ENCODE data around the gene SLC49A4. TPM values are rescaled to one million over a fixed set of nuclear protein-coding genes. Genes with fewer than 3 reads are reported as not detected.

The SLC49A4 gene
- total RNA-seq, 1 experiment from 2014 or later, result 10.2 TPM

GRCh38 chr3:122923611-122924010 is 128.7 kb downstream of the SLC49A4 start:
- TF ChIP-seq KAT7 (CRISPR knock-in tag; IDR thresholded peaks at IDR 0.05; ENCODE audit: borderline replicate concordance), result no peak
- no peak for TF ChIP-seq GTF2I (CRISPR knock-in tag; conservative IDR thresholded peaks at IDR 0.05)
- no peak for TF ChIP-seq RORB (CRISPR knock-in tag; IDR thresholded peaks at IDR 0.05)
- TF ChIP-seq TEAD4 (CRISPR knock-in tag; IDR thresholded peaks at IDR 0.05), result no peak
- no peak for TF ChIP-seq MAX (CRISPR knock-in tag; IDR thresholded peaks at IDR 0.05)
- no peak for TF ChIP-seq FOXJ3 (CRISPR knock-in tag; IDR thresholded peaks at IDR 0.05; ENCODE audit: borderline replicate concordance)
- TF ChIP-seq MYBL2 (CRISPR knock-in tag; IDR thresholded peaks at IDR 0.05), result no peak
- TF ChIP-seq ZNF232 (CRISPR knock-in tag; IDR thresholded peaks at IDR 0.05), result no peak
- TF ChIP-seq CREB1 (CRISPR knock-in tag; IDR thresholded peaks at IDR 0.05), result no peak
- no peak for TF ChIP-seq MLX (CRISPR knock-in tag; IDR thresholded peaks at IDR 0.05)
- no peak for TF ChIP-seq SOX15 (CRISPR knock-in tag; IDR thresholded peaks at IDR 0.05)
- TF ChIP-seq FOXP1 (CRISPR knock-in tag; IDR thresholded peaks at IDR 0.05; ENCODE audit: borderline replicate concordance), result no peak
- TF ChIP-seq CTCF (IDR thresholded peaks at IDR 0.05), result no peak
- no peak for TF ChIP-seq ZMAT4 (CRISPR knock-in tag; IDR thresholded peaks at IDR 0.05)
- no peak for TF ChIP-seq CREM (CRISPR knock-in tag; IDR thresholded peaks at IDR 0.05)
- no peak for TF ChIP-seq ZNF423 (CRISPR knock-in tag; IDR thresholded peaks at IDR 0.05)
- no peak for TF ChIP-seq ATF1 (CRISPR knock-in tag; IDR thresholded peaks at IDR 0.05)
- no peak for TF ChIP-seq JAZF1 (CRISPR knock-in tag; IDR thresholded peaks at IDR 0.05)
- TF ChIP-seq USF2 (CRISPR knock-in tag; IDR thresholded peaks at IDR 0.05), result no peak
- TF ChIP-seq NR1H2 (CRISPR knock-in tag; IDR thresholded peaks at IDR 0.05), result no peak
- ATAC-seq, result no peak
- no peak overlapping the region for H3K4me3 Mint-ChIP-seq
- CTCF ChIA-PET, result interaction anchor here (1.0 to 1.3 kb wide), 3 partner anchors 34 to 105 kb away, joined by 3 to 4 read pairs (median 3); partner anchors contain the start of gene SEMA5B
- POLR2A ChIA-PET, result no interaction called here
- no peaks in the 10 kb centered on the region for H3K4me1 Mint-ChIP-seq
- DNase-seq (ENCODE audit: low spot score), result no peak
- no peaks in the 10 kb centered on the region for H3K36me3 Mint-ChIP-seq
- H3K9me3 Mint-ChIP-seq, result no peaks in the 10 kb centered on the region
- H3K27me3 Mint-ChIP-seq (ENCODE audit: low read depth), result peaks cover 12% of the 10 kb centered on the region
- H3K27ac Mint-ChIP-seq, result no peak overlapping the region

- Mint-ChIP-seq H3K9me3 (no peaks in the 10 kb centered on the region), H3K27ac (no peak overlapping the region), H3K4me3 (no peak overlapping the region), H3K27me3 (ENCODE audit: low read depth) (peaks cover 12% of the 10 kb centered on the region), H3K36me3 (no peaks in the 10 kb centered on the region), H3K4me1 (no peaks in the 10 kb centered on the region)
- TF ChIP-seq ZSCAN18 (CRISPR knock-in tag; IDR thresholded peaks at IDR 0.05) (no peak), CBFB (CRISPR knock-in tag; IDR thresholded peaks at IDR 0.05; ENCODE audit: low read depth) (no peak), NFATC4 (CRISPR knock-in tag; IDR thresholded peaks at IDR 0.05) (no peak), PRDM15 (CRISPR knock-in tag; IDR thresholded peaks at IDR 0.05) (no peak), ZNF423 (CRISPR knock-in tag; IDR thresholded peaks at IDR 0.05) (no peak), NR3C1 (CRISPR knock-in tag; conservative IDR thresholded peaks at IDR 0.05; ENCODE audit: low read depth) (no peak), ATF2 (CRISPR knock-in tag; IDR thresholded peaks at IDR 0.05; ENCODE audit: borderline replicate concordance, low read depth) (no peak)
- no peak for ATAC-seq
- DNase-seq (ENCODE audit: low spot score), result no peak
- ChIA-PET CTCF (interaction anchor here (1.0 kb wide), 2 partner anchors 104 to 169 kb away, joined by 3 to 4 read pairs; partner anchors contain the start of gene SEMA5B), POLR2A (no interaction called here)
These were observed 129.2 kb downstream of the SLC49A4 start for GRCh38 chr3:122924056-122924455.
